Epithelial cell of esophagus (primary cell): ENCODE measurements around the gene ZNF732.

Experiments
- DNase-seq: peaks from one replicate; pipeline ENCODE4 v3.0.0; 2010; ENCODE audit warnings: low read depth
- H3K4me3 ChIP-seq: 2 replicates; pipeline ENCODE4 v1.5.1; 2011; ENCODE audit warnings: mild to moderate bottlenecking, low read length, control low read depth
- CTCF ChIP-seq: IDR thresholded peaks from 2 replicates; pipeline ENCODE4 v1.5.1; 2011; ENCODE audit warnings: low read depth, mild to moderate bottlenecking, low read length, control low read depth, inconsistent platforms; ENCODE audit not compliant: insufficient read depth; ENCODE audit errors: missing control alignments

Gene ZNF732

GRCh38 chr4:304969-305680, at the start of gene ZNF732:
ZNF732 (minus strand) TSS chr4:305474; CDS start chr4:305310, 164 bp downstream.
- peak; percentile 96 for DNase-seq
- TF ChIP-seq CTCF = no peak

GRCh38 chr4:340011-340410, 34.7 kb upstream of the ZNF732 start:
- TF ChIP-seq CTCF = peak; percentile 25
- DNase-seq = no peak
- H3K4me3 ChIP-seq = no peak overlapping the region

More at GRCh38 chr4:304969-305680, at the start of gene ZNF732:
- peak within 1 kb of the TSS; percentile 84 for H3K4me3 ChIP-seq

- no peak for TF ChIP-seq CTCF
- DNase-seq = peak; percentile 7
- peak overlapping the region; percentile 88 for H3K4me3 ChIP-seq
Observed at GRCh38 chr4:338759-339097, 33.5 kb upstream of the ZNF732 start.

- DNase-seq = peak; percentile 10
- H3K4me3 ChIP-seq = peak overlapping the region; percentile 88
- no peak for TF ChIP-seq CTCF
Observed at GRCh38 chr4:337932-338758, 32.9 kb upstream of the ZNF732 start.

- DNase-seq = peak; percentile 98
- peak within 1 kb of the TSS; percentile 88 for H3K4me3 ChIP-seq
- TF ChIP-seq CTCF = no peak
Observed at GRCh38 chr4:337143-337931, 32.1 kb upstream of the ZNF732 start, which contains the start of gene ZNF141. ZNF141 (plus strand) TSS chr4:337814; CDS start chr4:337984, 170 bp downstream.

- no peak for DNase-seq
- H3K4me3 ChIP-seq = peak overlapping the region; percentile 88
- no peak for TF ChIP-seq CTCF
Observed at GRCh38 chr4:336893-337142, 31.5 kb upstream of the ZNF732 start.
